ENCODE measurements around the gene NHERF2.

DNA sequence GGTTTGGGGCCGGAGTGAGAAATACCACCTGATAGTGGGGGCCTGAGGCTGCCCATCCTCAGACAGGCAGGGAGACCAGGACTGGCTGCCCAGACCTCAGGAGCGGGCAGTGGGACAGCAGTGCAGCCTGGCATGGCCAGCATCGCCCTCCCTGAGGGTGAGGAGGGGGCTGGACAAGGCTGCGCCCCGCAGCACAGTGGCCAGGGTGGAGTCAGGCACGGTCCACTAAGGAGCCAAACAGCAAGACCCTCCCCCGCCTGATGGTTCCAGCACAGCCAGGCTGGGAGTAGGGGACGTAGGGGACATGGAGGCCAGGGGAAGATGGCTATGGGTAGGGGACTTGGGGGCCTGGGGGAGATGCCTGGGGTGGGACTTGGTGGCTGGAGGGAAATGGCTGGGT is 20.4 kb upstream of the NHERF2 start:
- no peak for TF ChIP-seq CTCF (conservative IDR thresholded peaks at IDR 0.05; ENCODE audit: low read depth in 2 of 2)
- no peak for TF ChIP-seq JUNB (IDR thresholded peaks at IDR 0.05; ENCODE audit: unreplicated experiment)
- TF ChIP-seq POLR2AphosphoS5 (IDR thresholded peaks at IDR 0.05; ENCODE audit: low read depth): no peak
- no peak for TF ChIP-seq EZH2 (IDR thresholded peaks at IDR 0.05; ENCODE audit: low read depth, unreplicated experiment)
- no peak for TF ChIP-seq ZNF114 (CRISPR knock-in tag; IDR thresholded peaks at IDR 0.05)
- no peak for TF ChIP-seq EZH2phosphoT487 (IDR thresholded peaks at IDR 0.05; ENCODE audit: unreplicated experiment)
- no peak for TF ChIP-seq CREB1 (CRISPR knock-in tag; IDR thresholded peaks at IDR 0.05; ENCODE audit: low read depth)
- TF ChIP-seq, protein P1, sequence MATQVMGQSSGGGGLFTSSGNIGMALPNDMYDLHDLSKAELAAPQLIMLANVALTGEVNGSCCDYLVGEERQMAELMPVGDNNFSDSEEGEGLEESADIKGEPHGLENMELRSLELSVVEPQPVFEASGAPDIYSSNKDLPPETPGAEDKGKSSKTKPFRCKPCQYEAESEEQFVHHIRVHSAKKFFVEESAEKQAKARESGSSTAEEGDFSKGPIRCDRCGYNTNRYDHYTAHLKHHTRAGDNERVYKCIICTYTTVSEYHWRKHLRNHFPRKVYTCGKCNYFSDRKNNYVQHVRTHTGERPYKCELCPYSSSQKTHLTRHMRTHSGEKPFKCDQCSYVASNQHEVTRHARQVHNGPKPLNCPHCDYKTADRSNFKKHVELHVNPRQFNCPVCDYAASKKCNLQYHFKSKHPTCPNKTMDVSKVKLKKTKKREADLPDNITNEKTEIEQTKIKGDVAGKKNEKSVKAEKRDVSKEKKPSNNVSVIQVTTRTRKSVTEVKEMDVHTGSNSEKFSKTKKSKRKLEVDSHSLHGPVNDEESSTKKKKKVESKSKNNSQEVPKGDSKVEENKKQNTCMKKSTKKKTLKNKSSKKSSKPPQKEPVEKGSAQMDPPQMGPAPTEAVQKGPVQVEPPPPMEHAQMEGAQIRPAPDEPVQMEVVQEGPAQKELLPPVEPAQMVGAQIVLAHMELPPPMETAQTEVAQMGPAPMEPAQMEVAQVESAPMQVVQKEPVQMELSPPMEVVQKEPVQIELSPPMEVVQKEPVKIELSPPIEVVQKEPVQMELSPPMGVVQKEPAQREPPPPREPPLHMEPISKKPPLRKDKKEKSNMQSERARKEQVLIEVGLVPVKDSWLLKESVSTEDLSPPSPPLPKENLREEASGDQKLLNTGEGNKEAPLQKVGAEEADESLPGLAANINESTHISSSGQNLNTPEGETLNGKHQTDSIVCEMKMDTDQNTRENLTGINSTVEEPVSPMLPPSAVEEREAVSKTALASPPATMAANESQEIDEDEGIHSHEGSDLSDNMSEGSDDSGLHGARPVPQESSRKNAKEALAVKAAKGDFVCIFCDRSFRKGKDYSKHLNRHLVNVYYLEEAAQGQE (IDR thresholded peaks at IDR 0.05; ENCODE audit: unreplicated experiment): no peak
- TF ChIP-seq, protein P2, sequence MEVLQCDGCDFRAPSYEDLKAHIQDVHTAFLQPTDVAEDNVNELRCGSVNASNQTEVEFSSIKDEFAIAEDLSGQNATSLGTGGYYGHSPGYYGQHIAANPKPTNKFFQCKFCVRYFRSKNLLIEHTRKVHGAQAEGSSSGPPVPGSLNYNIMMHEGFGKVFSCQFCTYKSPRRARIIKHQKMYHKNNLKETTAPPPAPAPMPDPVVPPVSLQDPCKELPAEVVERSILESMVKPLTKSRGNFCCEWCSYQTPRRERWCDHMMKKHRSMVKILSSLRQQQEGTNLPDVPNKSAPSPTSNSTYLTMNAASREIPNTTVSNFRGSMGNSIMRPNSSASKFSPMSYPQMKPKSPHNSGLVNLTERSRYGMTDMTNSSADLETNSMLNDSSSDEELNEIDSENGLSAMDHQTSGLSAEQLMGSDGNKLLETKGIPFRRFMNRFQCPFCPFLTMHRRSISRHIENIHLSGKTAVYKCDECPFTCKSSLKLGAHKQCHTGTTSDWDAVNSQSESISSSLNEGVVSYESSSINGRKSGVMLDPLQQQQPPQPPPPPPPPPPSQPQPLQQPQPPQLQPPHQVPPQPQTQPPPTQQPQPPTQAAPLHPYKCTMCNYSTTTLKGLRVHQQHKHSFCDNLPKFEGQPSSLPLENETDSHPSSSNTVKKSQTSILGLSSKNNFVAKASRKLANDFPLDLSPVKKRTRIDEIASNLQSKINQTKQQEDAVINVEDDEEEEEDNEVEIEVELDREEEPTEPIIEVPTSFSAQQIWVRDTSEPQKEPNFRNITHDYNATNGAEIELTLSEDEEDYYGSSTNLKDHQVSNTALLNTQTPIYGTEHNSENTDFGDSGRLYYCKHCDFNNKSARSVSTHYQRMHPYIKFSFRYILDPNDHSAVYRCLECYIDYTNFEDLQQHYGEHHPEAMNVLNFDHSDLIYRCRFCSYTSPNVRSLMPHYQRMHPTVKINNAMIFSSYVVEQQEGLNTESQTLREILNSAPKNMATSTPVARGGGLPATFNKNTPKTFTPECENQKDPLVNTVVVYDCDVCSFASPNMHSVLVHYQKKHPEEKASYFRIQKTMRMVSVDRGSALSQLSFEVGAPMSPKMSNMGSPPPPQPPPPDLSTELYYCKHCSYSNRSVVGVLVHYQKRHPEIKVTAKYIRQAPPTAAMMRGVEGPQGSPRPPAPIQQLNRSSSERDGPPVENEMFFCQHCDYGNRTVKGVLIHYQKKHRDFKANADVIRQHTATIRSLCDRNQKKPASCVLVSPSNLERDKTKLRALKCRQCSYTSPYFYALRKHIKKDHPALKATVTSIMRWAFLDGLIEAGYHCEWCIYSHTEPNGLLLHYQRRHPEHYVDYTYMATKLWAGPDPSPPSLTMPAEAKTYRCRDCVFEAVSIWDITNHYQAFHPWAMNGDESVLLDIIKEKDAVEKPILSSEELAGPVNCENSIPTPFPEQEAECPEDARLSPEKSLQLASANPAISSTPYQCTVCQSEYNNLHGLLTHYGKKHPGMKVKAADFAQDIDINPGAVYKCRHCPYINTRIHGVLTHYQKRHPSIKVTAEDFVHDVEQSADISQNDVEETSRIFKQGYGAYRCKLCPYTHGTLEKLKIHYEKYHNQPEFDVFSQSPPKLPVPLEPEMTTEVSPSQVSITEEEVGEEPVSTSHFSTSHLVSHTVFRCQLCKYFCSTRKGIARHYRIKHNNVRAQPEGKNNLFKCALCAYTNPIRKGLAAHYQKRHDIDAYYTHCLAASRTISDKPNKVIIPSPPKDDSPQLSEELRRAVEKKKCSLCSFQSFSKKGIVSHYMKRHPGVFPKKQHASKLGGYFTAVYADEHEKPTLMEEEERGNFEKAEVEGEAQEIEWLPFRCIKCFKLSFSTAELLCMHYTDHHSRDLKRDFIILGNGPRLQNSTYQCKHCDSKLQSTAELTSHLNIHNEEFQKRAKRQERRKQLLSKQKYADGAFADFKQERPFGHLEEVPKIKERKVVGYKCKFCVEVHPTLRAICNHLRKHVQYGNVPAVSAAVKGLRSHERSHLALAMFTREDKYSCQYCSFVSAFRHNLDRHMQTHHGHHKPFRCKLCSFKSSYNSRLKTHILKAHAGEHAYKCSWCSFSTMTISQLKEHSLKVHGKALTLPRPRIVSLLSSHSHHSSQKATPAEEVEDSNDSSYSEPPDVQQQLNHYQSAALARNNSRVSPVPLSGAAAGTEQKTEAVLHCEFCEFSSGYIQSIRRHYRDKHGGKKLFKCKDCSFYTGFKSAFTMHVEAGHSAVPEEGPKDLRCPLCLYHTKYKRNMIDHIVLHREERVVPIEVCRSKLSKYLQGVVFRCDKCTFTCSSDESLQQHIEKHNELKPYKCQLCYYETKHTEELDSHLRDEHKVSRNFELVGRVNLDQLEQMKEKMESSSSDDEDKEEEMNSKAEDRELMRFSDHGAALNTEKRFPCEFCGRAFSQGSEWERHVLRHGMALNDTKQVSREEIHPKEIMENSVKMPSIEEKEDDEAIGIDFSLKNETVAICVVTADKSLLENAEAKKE (CRISPR knock-in tag; IDR thresholded peaks at IDR 0.05): no peak
- TF ChIP-seq NANOG (IDR thresholded peaks at IDR 0.05; ENCODE audit: borderline replicate concordance): no peak
- no peak for TF ChIP-seq STAT1 (IDR thresholded peaks at IDR 0.05; ENCODE audit: unreplicated experiment)
- TF ChIP-seq, protein P3, sequence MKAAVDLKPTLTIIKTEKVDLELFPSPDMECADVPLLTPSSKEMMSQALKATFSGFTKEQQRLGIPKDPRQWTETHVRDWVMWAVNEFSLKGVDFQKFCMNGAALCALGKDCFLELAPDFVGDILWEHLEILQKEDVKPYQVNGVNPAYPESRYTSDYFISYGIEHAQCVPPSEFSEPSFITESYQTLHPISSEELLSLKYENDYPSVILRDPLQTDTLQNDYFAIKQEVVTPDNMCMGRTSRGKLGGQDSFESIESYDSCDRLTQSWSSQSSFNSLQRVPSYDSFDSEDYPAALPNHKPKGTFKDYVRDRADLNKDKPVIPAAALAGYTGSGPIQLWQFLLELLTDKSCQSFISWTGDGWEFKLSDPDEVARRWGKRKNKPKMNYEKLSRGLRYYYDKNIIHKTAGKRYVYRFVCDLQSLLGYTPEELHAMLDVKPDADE (IDR thresholded peaks at IDR 0.05): no peak
- TF ChIP-seq ZNF331 (CRISPR knock-in tag; IDR thresholded peaks at IDR 0.05; ENCODE audit: low read depth): no peak
